ENCODE results near the gene DICER1.

Gene DICER1

DNA sequence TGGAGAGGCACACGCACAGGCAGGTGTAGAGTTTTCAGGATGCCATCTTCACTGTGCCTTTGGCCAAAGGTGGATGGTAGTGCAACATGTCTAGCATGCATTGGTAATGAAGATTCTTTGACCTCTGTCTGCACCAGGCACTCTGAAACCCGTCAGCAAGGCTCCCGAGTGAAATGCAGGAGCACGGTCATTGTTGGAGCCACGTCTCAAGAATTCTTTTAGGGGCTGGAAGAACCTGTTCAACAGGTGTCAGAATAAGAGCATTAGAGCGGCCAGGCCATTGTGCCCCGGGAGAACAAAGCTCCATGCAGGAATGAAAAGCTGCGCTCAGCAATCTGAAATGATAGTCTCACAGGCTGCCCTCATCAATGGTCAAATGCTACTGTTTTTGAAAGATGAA is 40.2 kb upstream of the DICER1 start:
- no peak for DNase-seq (ENCODE audit: extremely low read depth, low read depth)
- TF ChIP-seq, protein P1, sequence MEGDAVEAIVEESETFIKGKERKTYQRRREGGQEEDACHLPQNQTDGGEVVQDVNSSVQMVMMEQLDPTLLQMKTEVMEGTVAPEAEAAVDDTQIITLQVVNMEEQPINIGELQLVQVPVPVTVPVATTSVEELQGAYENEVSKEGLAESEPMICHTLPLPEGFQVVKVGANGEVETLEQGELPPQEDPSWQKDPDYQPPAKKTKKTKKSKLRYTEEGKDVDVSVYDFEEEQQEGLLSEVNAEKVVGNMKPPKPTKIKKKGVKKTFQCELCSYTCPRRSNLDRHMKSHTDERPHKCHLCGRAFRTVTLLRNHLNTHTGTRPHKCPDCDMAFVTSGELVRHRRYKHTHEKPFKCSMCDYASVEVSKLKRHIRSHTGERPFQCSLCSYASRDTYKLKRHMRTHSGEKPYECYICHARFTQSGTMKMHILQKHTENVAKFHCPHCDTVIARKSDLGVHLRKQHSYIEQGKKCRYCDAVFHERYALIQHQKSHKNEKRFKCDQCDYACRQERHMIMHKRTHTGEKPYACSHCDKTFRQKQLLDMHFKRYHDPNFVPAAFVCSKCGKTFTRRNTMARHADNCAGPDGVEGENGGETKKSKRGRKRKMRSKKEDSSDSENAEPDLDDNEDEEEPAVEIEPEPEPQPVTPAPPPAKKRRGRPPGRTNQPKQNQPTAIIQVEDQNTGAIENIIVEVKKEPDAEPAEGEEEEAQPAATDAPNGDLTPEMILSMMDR (IDR thresholded peaks at IDR 0.05; ENCODE audit: low read depth, low read length): no peak

DNA sequence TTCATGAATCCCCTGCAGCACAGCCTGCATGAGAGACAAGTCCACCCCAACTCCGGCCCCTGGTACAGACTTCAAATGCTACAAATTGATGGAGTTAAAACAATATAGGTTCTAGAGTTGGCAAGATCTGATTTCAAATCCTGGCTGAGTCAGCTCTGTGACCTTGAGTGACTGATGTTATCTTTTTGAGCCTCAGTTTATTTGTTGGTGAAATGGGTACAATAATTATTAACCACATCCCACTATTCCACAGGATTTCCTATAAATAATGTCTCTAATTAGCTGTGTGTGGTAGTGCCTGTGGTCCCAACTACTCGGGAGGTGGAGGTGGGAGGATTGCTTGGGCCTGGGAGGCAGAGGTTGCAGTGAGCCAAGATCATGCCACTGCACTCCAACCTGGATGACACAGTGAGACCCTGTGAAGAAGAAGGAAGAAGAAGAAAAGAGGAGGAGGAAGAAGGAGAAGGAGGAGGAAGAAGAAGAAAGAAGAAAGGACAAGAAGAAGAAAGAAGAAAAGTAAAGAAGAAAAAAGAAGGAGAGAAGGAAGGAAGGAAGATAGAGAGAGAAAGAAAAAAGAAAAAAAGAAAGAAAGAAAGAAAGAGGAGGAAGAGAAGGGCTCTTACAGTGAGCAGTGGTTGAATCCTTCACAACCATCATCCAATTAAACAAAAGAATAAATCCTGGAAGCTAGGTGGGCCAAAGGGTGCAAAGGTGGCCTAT is 39.7 kb upstream of the DICER1 start:
- TF ChIP-seq, protein P1 (IDR thresholded peaks at IDR 0.05; ENCODE audit: low read depth, low read length): no peak
- no peak for DNase-seq (ENCODE audit: extremely low read depth, low read depth)

DNA sequence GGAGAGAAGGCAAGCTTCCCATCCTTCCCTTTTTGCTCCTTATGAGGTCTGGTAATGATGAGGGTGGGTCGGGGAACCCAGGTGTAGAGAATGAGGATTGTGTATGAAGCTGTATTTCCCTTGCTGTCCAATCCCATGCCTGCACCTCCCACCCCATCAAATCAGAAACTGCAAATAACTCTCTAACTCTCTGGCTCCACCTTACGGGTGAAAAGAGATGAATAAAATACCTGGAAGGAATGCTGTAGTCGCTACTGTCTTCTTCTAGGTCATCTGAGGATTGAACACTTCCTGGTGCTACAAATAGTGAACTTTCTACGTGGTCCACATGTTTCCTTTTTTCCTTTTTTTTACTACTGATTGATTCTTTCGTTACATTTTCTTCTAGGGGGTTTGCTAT is 38.9 kb upstream of the DICER1 start:
- TF ChIP-seq, protein P1 (IDR thresholded peaks at IDR 0.05; ENCODE audit: low read depth, low read length): no peak
- DNase-seq (ENCODE audit: extremely low read depth, low read depth): no peak

DNA sequence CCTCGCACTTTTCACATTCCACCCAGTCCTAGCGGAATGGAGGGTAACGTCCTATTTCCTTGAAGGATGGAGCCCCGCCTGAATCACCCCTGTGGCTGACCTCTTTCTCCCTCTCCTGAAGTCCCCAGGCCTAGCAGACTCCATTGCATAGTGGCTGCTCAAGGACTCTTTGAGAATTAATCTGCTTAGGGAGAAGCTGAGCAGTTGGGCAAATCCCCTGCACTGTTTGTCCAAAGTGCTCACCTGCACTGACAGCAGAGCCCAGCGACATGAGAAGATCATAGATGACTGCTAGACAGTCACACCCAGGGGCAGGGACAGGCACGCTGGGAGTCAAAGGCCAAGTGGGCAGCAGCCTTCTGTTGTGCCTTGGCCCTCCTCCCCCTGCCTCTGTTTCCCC is 37.7 kb upstream of the DICER1 start:
- no peak for DNase-seq (ENCODE audit: extremely low read depth, low read depth)
- TF ChIP-seq, protein P1 (IDR thresholded peaks at IDR 0.05; ENCODE audit: low read depth, low read length): no peak

DNA sequence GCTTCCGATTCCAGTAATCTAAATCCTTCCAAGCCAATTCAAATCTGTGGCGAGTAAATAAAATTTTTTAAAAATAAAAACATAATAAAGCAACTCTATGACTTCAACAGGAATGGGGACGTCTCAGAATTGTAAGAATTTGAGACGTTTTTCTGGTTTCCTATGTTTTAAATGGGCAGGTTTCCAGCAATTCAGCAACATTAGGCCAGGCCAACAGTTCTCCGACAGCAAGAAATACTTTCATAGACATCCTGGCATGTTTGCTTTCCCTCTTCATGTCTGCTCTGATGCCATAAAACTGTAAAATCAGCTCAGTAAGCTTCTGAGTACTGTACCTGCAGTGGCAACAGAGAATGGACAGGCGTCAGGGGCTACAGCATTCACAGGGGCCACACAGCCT is 35.8 kb upstream of the DICER1 start:
- DNase-seq (ENCODE audit: extremely low read depth, low read depth): no peak
- TF ChIP-seq, protein P1 (IDR thresholded peaks at IDR 0.05; ENCODE audit: low read depth, low read length): no peak

DNA sequence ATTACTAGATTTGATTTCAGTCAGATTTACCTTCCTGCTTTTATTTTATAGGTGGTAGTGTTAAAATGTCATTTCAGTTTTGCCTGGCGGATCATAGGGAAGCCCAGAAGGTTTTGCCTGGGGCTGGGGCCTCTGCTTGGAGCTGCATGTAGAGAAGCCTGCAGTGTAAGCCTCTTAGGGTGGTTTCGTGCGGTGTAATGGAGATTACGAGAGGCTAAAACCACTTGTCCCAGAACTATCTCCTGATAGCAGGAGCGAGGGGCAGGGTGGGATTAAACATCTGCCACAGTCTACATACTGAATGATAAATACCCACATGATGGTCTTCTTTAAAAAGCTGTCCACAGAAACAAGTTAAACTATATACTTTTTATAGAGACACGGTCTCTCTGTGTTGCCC is 35.0 kb upstream of the DICER1 start:
- TF ChIP-seq, protein P1 (IDR thresholded peaks at IDR 0.05; ENCODE audit: low read depth, low read length): no peak
- no peak for DNase-seq (ENCODE audit: extremely low read depth, low read depth)

DNA sequence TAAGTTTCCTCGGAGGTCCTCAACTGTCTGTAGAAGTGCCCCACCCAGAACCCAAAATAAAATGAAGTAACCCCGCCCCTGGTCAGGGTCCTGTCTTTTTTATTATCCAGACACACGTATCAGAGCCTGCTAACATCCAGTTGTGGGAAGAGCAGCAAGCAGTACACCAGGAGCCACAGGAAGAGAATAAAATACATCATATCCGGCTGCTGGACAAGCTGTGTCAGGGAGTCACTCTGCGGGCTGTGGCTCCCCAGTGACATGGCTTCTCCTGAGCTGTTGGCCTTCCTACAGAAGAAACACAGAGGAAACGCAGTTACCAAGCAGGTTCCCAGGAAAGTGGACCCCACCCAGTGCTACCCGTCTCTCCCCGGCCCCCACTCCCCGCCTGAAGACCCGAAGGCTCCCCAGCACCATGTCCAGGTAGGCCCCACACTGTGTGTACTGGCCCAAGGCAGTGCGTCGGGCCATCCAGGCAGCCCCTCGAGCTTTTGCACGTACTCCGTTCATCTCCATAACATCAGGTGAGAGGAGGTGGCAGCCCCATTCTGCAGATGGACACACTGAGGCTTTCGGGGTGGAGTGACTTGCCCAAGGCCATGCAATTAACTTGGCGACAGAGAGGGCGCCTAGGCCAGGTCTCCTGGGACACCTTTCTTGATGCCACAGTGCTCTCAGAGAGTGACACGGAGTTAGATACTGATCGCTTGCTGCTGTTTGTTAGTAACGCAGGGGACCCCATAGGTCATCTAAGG is 34.3 kb upstream of the DICER1 start:
- no peak for DNase-seq (ENCODE audit: extremely low read depth, low read depth)
- TF ChIP-seq, protein P1 (IDR thresholded peaks at IDR 0.05; ENCODE audit: low read depth, low read length): no peak

Measured in AG09319 (cell line).